ENCODE measurements around the gene NDUFAF2. TPM values are rescaled to one million over a fixed set of nuclear protein-coding genes. Genes with fewer than 3 reads are reported as not detected.

NDUFAF2 gene
- total RNA-seq, 4 donors from 2014 or later: 25.9 to 39.0 (median 27.0) TPM

- no peak for DNase-seq (ENCODE audit: low spot score)
- no peak for ATAC-seq (ENCODE audit: low FRiP score)
- no peak for TF ChIP-seq CTCF (IDR thresholded peaks at IDR 0.05)
These were observed 187.6 kb downstream of the NDUFAF2 start for GRCh38 chr5:61132559-61132958.

- DNase-seq (ENCODE audit: low spot score) (no peak), ATAC-seq (ENCODE audit: low FRiP score) (no peak)
- no peak for TF ChIP-seq CTCF (IDR thresholded peaks at IDR 0.05)
These were observed 192.8 kb downstream of the NDUFAF2 start for GRCh38 chr5:61137835-61138234.

- no peak for TF ChIP-seq CTCF (IDR thresholded peaks at IDR 0.05)
- ATAC-seq (ENCODE audit: low FRiP score) (no peak), DNase-seq (ENCODE audit: low spot score) (no peak)
These were observed 194.3 kb downstream of the NDUFAF2 start for GRCh38 chr5:61139094-61139873.

- ATAC-seq (ENCODE audit: low FRiP score) (no peak), DNase-seq (ENCODE audit: low spot score) (no peak)
- no peak for TF ChIP-seq CTCF (IDR thresholded peaks at IDR 0.05)
These were observed 194.9 kb downstream of the NDUFAF2 start for GRCh38 chr5:61139931-61140330.

- ATAC-seq (ENCODE audit: low FRiP score) (no peak), DNase-seq (ENCODE audit: low spot score) (no peak)
- TF ChIP-seq CTCF (IDR thresholded peaks at IDR 0.05): no peak
These were observed 196.8 kb downstream of the NDUFAF2 start for GRCh38 chr5:61141801-61142200.

- TF ChIP-seq CTCF (IDR thresholded peaks at IDR 0.05): no peak
- DNase-seq (ENCODE audit: low spot score): no peak
- no peak for ATAC-seq (ENCODE audit: low FRiP score)
These were observed 197.4 kb downstream of the NDUFAF2 start for GRCh38 chr5:61142391-61142790.

GRCh38 chr5:61142811-61143210 is 197.8 kb downstream of the NDUFAF2 start:
- ATAC-seq (ENCODE audit: low FRiP score): no peak
- no peak for DNase-seq (ENCODE audit: low spot score)
- TF ChIP-seq CTCF (IDR thresholded peaks at IDR 0.05): no peak

All from omental fat pad (tissue), 4 donors.